Measurements from ENCODE around the gene OASL. TPM values are rescaled to one million over a fixed set of nuclear protein-coding genes. Genes with fewer than 3 reads are reported as not detected.

Gene OASL
- total and polyA plus RNA-seq, 4 donors: 0.60 to 11.1 (median 9.2) TPM

GRCh38 chr12:120996133-120996746 lies 42.8 kb downstream of the OASL start:
- no peaks in the 10 kb centered on the region for H3K36me3 ChIP-seq (ENCODE audit: control insufficient read depth in 4 of 4, insufficient read depth in 4 of 4, low read length in 4 of 4)
- whole genome bisulfite sequencing, 2 donors: 86% methylated on average over 11 of the region's 11 CpGs
- no peak overlapping the region for H3K27ac ChIP-seq (ENCODE audit: low read depth in 1 of 2, low read length in 1 of 2)
- no peak for TF ChIP-seq CTCF (IDR thresholded peaks at IDR 0.05; ENCODE audit: control extremely low read depth, extremely low read depth)
- H3K4me3 ChIP-seq: no peak overlapping the region
- no peaks in the 10 kb centered on the region for H3K27me3 ChIP-seq (ENCODE audit: control insufficient read depth in 3 of 3, insufficient read depth in 3 of 3, low read length in 2 of 3)
- no peak overlapping the region for H3K9ac ChIP-seq (ENCODE audit: insufficient read depth in 1 of 2, low read length in 2 of 2)
- H3K9me3 ChIP-seq (ENCODE audit: control insufficient read depth in 4 of 4, insufficient read depth in 3 of 4, low read length in 3 of 4): no peaks in the 10 kb centered on the region
- ATAC-seq (ENCODE audit: insufficient read depth, low FRiP score): no peak
- peaks cover 0 to 3% (median 0%) of the 10 kb centered on the region in 5 donors for H3K4me1 ChIP-seq (ENCODE audit: control insufficient read depth in 5 of 5, insufficient read depth in 5 of 5, low read length in 5 of 5)
- DNase-seq: no peak

- Histone ChIP-seq H3K4me3 (no peak overlapping the region), H3K27ac (ENCODE audit: low read depth in 1 of 2, low read length in 1 of 2) (no peak overlapping the region), H3K4me1 (ENCODE audit: control insufficient read depth in 5 of 5, insufficient read depth in 5 of 5, low read length in 5 of 5) (peaks cover 0 to 3% (median 0%) of the 10 kb centered on the region in 5 donors), H3K9ac (ENCODE audit: insufficient read depth in 1 of 2, low read length in 2 of 2) (no peak overlapping the region), H3K27me3 (ENCODE audit: control insufficient read depth in 3 of 3, insufficient read depth in 3 of 3, low read length in 2 of 3) (no peaks in the 10 kb centered on the region), H3K9me3 (ENCODE audit: control insufficient read depth in 4 of 4, insufficient read depth in 3 of 4, low read length in 3 of 4) (no peaks in the 10 kb centered on the region), H3K36me3 (ENCODE audit: control insufficient read depth in 4 of 4, insufficient read depth in 4 of 4, low read length in 4 of 4) (no peaks in the 10 kb centered on the region)
- no peak for TF ChIP-seq CTCF (IDR thresholded peaks at IDR 0.05; ENCODE audit: control extremely low read depth, extremely low read depth)
- ATAC-seq (ENCODE audit: insufficient read depth, low FRiP score) (no peak), DNase-seq (no peak)
- WGBS, 2 donors: 93 to 97% methylated on average over 2 of the region's 2 CpGs
These were observed 44.3 kb downstream of the OASL start for GRCh38 chr12:120994589-120995337.

GRCh38 chr12:120994059-120994458 lies 45.0 kb downstream of the OASL start:
- TF ChIP-seq CTCF (IDR thresholded peaks at IDR 0.05; ENCODE audit: control extremely low read depth, extremely low read depth): no peak
- H3K27ac ChIP-seq (ENCODE audit: low read depth in 1 of 2, low read length in 1 of 2): no peak overlapping the region
- no peaks in the 10 kb centered on the region for H3K27me3 ChIP-seq (ENCODE audit: control insufficient read depth in 3 of 3, insufficient read depth in 3 of 3, low read length in 2 of 3)
- no peaks in the 10 kb centered on the region for H3K9me3 ChIP-seq (ENCODE audit: control insufficient read depth in 4 of 4, insufficient read depth in 3 of 4, low read length in 3 of 4)
- H3K9ac ChIP-seq (ENCODE audit: insufficient read depth in 1 of 2, low read length in 2 of 2): no peak overlapping the region
- no peak overlapping the region for H3K4me3 ChIP-seq
- no peaks in the 10 kb centered on the region for H3K36me3 ChIP-seq (ENCODE audit: control insufficient read depth in 4 of 4, insufficient read depth in 4 of 4, low read length in 4 of 4)
- ATAC-seq (ENCODE audit: insufficient read depth, low FRiP score): no peak
- DNase-seq: no peak
- peaks cover 0 to 3% (median 0%) of the 10 kb centered on the region in 5 donors for H3K4me1 ChIP-seq (ENCODE audit: control insufficient read depth in 5 of 5, insufficient read depth in 5 of 5, low read length in 5 of 5)
- 91% methylated on average over 15 of the region's 15 CpGs for WGBS, 2 donors
